ENCODE measurements around the gene SRRM4.

GRCh38 chr12:119051474-119051873, 70.1 kb downstream of the SRRM4 start:
- TF ChIP-seq CTCF (IDR thresholded peaks at IDR 0.05; ENCODE audit: poor library complexity, severe bottlenecking) (no peak), MXI1 (conservative IDR thresholded peaks at IDR 0.05; ENCODE audit: poor library complexity, severe bottlenecking) (no peak), TAF1 (IDR thresholded peaks at IDR 0.05; ENCODE audit: low read depth) (no peak)
